MCF 10A (cell line): ENCODE results near the gene CILP. TPM values are rescaled to one million over a fixed set of nuclear protein-coding genes. Genes with fewer than 3 reads are reported as not detected.

ENCODE experiments used
- BruUV-seq: library from RNA; stranded (reverse); fragments of 400-500 nt; replicated peaks from 2 replicates; lab custom pipeline; 2021; lab: Mats Ljungman, UMichigan
- CTCF ChIA-PET: fragments of 300-600 bp; sonication (Branson Sonifier 250); formaldehyde crosslinking; extraction: SDS; loops from one replicate; lab custom pipeline; 2021; ENCODE audit warnings: antibody characterized with exemption, inconsistent platforms; lab: Yijun Ruan, JAX
- POLR2A ChIA-PET: fragments of 300-600, 350-650 bp; sonication (Branson Sonifier 250); formaldehyde crosslinking; extraction: SDS; loops from one replicate; lab custom pipeline; 2020; ENCODE audit warnings: antibody characterized with exemption, inconsistent platforms; lab: Yijun Ruan, JAX
- DNase-seq: peaks from one replicate; pipeline ENCODE4 v3.0.0-alpha.2; 2018; ENCODE audit not compliant: unreplicated experiment
- H3K27ac Mint-ChIP-seq: one replicate; pipeline ENCODE4 v1.8.0; 2022; ENCODE audit warnings: mild to moderate bottlenecking, low read depth, mixed read lengths; ENCODE audit not compliant: unreplicated experiment
- H3K27me3 Mint-ChIP-seq: one replicate; pipeline ENCODE4 v1.8.0; 2022; ENCODE audit warnings: mixed read lengths; ENCODE audit not compliant: insufficient read depth, unreplicated experiment
- H3K36me3 Mint-ChIP-seq: one replicate; pipeline ENCODE4 v1.8.0; 2022; ENCODE audit warnings: mild to moderate bottlenecking, moderate library complexity, mixed read lengths; ENCODE audit not compliant: insufficient read depth, unreplicated experiment
- H3K4me1 Mint-ChIP-seq: one replicate; pipeline ENCODE4 v1.8.0; 2022; ENCODE audit warnings: mixed read lengths; ENCODE audit not compliant: insufficient read depth, unreplicated experiment
- H3K4me3 Mint-ChIP-seq: one replicate; pipeline ENCODE4 v1.8.0; 2022; ENCODE audit warnings: mild to moderate bottlenecking, moderate library complexity, mixed read lengths; ENCODE audit not compliant: unreplicated experiment
- H3K9me3 Mint-ChIP-seq: one replicate; pipeline ENCODE4 v1.8.0; 2022; ENCODE audit warnings: mixed read lengths; ENCODE audit not compliant: unreplicated experiment
- CTCF ChIP-seq: fragments of 200-600 bp; IDR thresholded peaks from one replicate; pipeline ENCODE4 v1.8.0; 2022; ENCODE audit warnings: antibody characterized with exemption, mild to moderate bottlenecking; ENCODE audit not compliant: unreplicated experiment
- intact Hi-C: fragments of 100-400 bp; cut with micrococcal nuclease; formaldehyde crosslinking; loops from 2 replicates; pipeline ENCODE4 v1.14.1; 2022
- total RNA-seq: library from RNA; stranded (reverse); gene quantifications from 2 replicates; pipeline ENCODE4 v1.2.3, GENCODE V29; 2022

Gene CILP
- total RNA-seq, 1 experiment from 2014 or later, result not detected

- no peak overlapping the region for H3K27ac Mint-ChIP-seq
- intact Hi-C loops, result no loop called here
- H3K4me1 Mint-ChIP-seq, result no peaks in the 10 kb centered on the region
- H3K36me3 Mint-ChIP-seq, result peaks cover 44% of the 10 kb centered on the region
- H3K9me3 Mint-ChIP-seq, result no peaks in the 10 kb centered on the region
- TSS peak; percentile 31 for BruUV-seq
- POLR2A ChIA-PET, result no interaction called here
- DNase-seq, result no peak
- H3K27me3 Mint-ChIP-seq, result no peaks in the 10 kb centered on the region
- CTCF ChIA-PET, result interaction anchor here (1.0 kb wide), 1 partner anchor 13 kb away, joined by 3 read pairs; no protein-coding TSS in a partner anchor
- TF ChIP-seq CTCF, result no peak
- no peak overlapping the region for H3K4me3 Mint-ChIP-seq
These were observed 47.3 kb upstream of the CILP start for GRCh38 chr15:65258375-65259262.

- Mint-ChIP-seq H3K4me3 (no peak overlapping the region), H3K27ac (no peak overlapping the region), H3K27me3 (no peaks in the 10 kb centered on the region), H3K4me1 (no peaks in the 10 kb centered on the region), H3K9me3 (no peaks in the 10 kb centered on the region), H3K36me3 (peaks cover 32% of the 10 kb centered on the region)
- TF ChIP-seq CTCF, result no peak
- CTCF ChIA-PET, result interaction anchor here (1.6 kb wide), 1 partner anchor 9 kb away, joined by 3 read pairs; no protein-coding TSS in a partner anchor
- intact Hi-C loops, result no loop called here
- no peak for DNase-seq
- BruUV-seq, result no TSS peak
- POLR2A ChIA-PET, result no interaction called here
These were observed 44.3 kb upstream of the CILP start for GRCh38 chr15:65255486-65256140.

GRCh38 chr15:65254758-65255157 is 43.5 kb upstream of the CILP start:
- Mint-ChIP-seq H3K4me1 (no peaks in the 10 kb centered on the region), H3K4me3 (no peak overlapping the region), H3K36me3 (peaks cover 24% of the 10 kb centered on the region), H3K27me3 (no peaks in the 10 kb centered on the region), H3K27ac (no peak overlapping the region), H3K9me3 (no peaks in the 10 kb centered on the region)
- POLR2A ChIA-PET, result interaction anchor here (0.5 kb wide), 1 partner anchor 895 kb away, joined by 3 read pairs; no protein-coding TSS in a partner anchor
- intact Hi-C loops, result no loop called here
- TF ChIP-seq CTCF, result no peak
- CTCF ChIA-PET, result interaction anchor here (1.6 kb wide), 1 partner anchor 8 kb away, joined by 3 read pairs; no protein-coding TSS in a partner anchor
- BruUV-seq, result no TSS peak
- no peak for DNase-seq

GRCh38 chr15:65254356-65254755 is 43.1 kb upstream of the CILP start:
- CTCF ChIA-PET, result interaction anchor here (1.6 kb wide), 1 partner anchor 8 kb away, joined by 3 read pairs; no protein-coding TSS in a partner anchor
- H3K4me1 Mint-ChIP-seq, result no peaks in the 10 kb centered on the region

More at GRCh38 chr15:65254356-65254755, 43.1 kb upstream of the CILP start:
- TF ChIP-seq CTCF, result no peak
- POLR2A ChIA-PET, result no interaction called here
- no peak overlapping the region for H3K4me3 Mint-ChIP-seq
- no peaks in the 10 kb centered on the region for H3K27me3 Mint-ChIP-seq
- H3K9me3 Mint-ChIP-seq, result no peaks in the 10 kb centered on the region
- no peak for DNase-seq
- H3K36me3 Mint-ChIP-seq, result peaks cover 19% of the 10 kb centered on the region
- BruUV-seq, result no TSS peak
- intact Hi-C loops, result no loop called here
- no peak overlapping the region for H3K27ac Mint-ChIP-seq
